Epithelial cell of esophagus (primary cell): ENCODE results near the gene MAPK9.

Experiments
- DNase-seq: peaks from one replicate; pipeline ENCODE4 v3.0.0; 2010; ENCODE audit warnings: low read depth
- H3K4me3 ChIP-seq: 2 replicates; pipeline ENCODE4 v1.5.1; 2011; ENCODE audit warnings: mild to moderate bottlenecking, low read length, control low read depth
- TF ChIP-seq, protein P1 (sequence below): IDR thresholded peaks from 2 replicates; pipeline ENCODE4 v1.5.1; 2011; ENCODE audit warnings: low read depth, mild to moderate bottlenecking, low read length, control low read depth, inconsistent platforms; ENCODE audit not compliant: insufficient read depth; ENCODE audit errors: missing control alignments

MAPK9 gene

DNA sequence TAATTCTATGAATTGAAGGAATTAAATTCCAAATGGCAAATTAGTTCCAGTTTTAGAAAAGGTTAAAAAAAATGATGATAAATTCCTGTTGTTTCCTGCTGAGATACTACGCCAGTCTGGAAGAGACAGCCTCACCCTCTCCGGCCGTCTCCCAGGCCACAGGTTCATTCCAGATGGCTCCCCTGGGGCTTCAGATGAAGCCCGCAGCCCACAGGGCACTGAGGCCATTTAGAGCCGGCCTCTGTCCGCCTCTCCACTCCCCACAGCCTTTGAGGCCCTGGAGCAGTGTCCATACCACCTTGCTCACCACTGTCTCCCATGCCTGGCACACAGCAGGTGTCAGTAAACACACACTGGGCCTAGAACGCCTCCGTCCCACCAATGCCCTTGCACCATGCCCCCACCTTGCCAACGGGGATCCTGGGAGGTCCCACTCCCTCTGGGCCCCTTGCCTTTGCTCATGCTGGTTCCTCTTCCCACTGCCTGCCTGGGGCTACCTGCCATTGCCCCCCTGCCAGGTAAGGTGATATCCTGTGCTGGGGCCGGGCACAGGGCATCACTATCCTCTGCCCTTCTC lies 35.2 kb upstream of the MAPK9 start:
- no peak overlapping the region for H3K4me3 ChIP-seq
- TF ChIP-seq, protein P1, sequence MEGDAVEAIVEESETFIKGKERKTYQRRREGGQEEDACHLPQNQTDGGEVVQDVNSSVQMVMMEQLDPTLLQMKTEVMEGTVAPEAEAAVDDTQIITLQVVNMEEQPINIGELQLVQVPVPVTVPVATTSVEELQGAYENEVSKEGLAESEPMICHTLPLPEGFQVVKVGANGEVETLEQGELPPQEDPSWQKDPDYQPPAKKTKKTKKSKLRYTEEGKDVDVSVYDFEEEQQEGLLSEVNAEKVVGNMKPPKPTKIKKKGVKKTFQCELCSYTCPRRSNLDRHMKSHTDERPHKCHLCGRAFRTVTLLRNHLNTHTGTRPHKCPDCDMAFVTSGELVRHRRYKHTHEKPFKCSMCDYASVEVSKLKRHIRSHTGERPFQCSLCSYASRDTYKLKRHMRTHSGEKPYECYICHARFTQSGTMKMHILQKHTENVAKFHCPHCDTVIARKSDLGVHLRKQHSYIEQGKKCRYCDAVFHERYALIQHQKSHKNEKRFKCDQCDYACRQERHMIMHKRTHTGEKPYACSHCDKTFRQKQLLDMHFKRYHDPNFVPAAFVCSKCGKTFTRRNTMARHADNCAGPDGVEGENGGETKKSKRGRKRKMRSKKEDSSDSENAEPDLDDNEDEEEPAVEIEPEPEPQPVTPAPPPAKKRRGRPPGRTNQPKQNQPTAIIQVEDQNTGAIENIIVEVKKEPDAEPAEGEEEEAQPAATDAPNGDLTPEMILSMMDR: no peak
- DNase-seq: no peak

DNA sequence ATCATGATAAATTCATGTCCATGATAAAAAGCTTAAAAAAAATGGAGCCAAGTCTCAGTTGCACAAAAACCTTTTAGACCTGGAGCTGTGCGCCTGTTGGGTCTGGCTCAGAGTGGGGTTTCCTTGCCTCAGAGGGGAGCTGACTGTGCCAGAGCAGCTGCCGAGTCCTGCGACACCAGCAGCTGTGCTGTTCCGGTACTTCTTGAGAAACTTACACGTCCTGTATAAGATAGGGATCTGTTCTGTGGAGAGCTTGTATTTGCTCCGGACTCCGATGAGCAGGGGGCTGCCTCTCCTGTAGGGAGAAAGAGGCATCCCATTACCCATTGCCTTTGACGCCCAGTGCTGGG lies 32.7 kb upstream of the MAPK9 start:
- H3K4me3 ChIP-seq: no peak overlapping the region
- no peak for DNase-seq
- TF ChIP-seq, protein P1: no peak

DNA sequence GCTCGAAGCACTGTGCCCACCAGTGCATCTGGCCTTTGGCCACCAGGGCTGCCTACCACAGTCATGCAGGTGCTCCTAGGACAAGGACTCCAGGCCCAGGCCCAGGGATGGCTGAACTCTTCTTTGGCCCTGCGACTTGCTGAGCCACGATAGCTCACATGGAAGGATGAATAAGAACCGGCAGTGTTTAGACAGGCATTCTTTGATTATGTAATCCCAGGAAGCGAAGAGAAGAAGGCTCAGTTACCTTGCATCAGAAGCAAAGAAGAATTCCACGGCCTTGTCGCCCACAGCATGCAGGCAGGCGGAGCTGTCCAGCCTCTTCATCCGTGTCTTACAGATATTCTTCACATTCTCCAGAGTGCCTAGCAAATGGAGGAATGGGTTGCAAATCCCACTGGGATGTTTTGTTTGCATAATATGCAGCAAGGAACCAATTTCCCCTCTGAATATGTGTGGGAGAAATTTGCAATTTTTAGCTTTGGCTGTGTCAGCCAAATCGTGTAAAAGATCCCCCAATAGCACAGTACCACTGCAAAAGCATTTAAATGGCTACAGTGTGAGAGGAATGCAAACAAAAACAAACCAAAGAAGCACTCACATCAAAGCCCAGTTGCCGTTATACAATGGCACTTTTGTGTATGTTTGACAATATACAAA lies 32.2 kb upstream of the MAPK9 start:
- DNase-seq: peak; percentile 67
- TF ChIP-seq, protein P1: no peak
- H3K4me3 ChIP-seq: no peak overlapping the region

DNA sequence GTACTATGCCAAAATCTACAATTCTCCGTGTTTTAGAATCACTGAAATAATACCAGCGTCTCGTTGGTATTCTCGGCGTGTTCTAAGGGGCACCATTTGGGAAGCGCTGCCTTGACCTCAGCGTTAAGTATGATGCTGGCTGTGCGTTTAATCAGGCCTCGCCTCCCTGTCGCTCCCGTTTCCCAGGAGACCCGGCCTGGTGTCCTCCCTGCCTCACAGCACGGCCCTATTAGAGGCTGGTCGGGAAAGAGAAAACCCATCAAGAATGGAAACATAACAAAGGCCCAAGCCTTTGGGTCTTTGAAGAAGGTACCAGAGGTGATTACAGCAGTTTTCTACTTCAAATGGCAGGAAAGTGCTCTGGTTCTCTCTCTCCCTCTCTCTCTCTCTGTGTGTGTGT lies 31.3 kb upstream of the MAPK9 start:
- H3K4me3 ChIP-seq: no peak overlapping the region
- DNase-seq: no peak
- TF ChIP-seq, protein P1: no peak

DNA sequence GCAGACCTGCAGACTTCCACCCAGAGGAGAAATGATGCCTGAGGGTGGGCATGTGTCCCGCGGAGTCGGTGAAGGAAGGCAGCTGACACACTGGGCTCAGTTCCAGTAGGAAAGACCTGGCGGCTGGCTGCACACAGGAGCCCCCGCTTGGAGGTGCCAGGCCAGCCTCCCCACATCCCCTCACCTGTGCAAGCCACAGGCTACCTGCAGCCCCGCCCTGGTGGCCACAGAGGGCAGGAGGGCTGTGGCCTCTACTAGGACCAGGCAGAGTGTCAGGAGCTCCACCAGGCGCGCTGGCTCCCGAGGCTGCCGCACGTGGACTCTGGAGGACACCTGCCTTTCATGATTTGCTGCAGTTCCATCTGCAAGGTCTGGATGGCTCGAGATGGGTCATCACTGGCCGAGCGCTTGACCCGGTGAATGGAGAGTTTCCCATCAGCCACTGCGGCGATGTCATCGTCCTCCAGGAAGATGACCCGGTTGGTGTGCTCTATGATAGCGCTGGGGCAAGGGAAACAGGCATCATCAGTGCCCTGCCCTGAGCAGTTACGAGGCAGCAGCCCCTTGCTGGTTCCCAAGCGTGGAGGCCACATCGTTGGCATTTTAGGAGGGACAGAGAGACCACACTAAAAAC lies 26.7 kb upstream of the MAPK9 start:
- DNase-seq: no peak
- TF ChIP-seq, protein P1: no peak

DNA sequence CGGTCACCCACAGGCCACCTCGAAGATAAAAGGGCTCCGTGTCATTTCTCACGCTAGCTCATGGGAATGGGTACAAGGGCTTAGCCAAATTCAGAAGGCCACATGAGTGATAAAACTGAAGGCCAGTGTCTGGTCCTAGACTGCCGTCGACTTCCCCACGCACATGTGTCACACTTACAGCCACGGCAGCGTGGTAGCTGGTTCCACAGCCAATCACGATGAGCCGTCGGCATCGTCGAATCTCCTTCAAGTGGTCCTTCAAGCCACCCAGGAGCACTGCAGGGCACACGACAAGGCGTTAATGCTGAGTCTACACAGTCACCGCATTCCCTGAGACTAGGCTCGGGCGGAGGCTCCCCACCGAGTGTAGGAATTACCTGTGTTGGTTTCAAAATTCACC lies 24.7 kb upstream of the MAPK9 start:
- TF ChIP-seq, protein P1: no peak
- no peak for DNase-seq

More for the DNA sequence above, 26.7 kb upstream of the MAPK9 start:
- H3K4me3 ChIP-seq: no peak overlapping the region

More for the DNA sequence above, 24.7 kb upstream of the MAPK9 start:
- H3K4me3 ChIP-seq: no peak overlapping the region
